ENCODE results near the gene EMC6.
"Not testable (repeated sequence)": the region's sequence is repeated elsewhere in the genome, so short reads cannot be mapped to it uniquely, and the experiment has no call there.

The EMC6 gene

DNA sequence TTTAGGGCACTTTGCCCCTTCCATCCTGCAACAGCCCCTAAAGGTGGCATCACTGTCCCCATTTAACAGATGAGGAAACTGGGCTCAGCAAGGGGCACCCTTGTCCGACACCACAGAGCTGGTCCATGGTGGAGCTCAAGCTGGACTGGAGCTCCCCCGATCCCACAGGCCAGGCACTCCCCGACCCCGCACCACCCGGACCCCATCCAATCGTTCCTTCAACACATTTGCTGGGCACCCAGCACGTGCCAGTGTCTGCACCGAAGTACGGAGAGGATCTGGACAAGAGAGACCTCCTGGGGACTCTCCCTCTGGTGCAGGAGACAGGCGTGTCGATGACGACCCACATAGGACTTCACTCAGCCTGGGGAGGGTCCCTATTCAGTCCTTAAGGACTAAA, 13.4 kb downstream of the EMC6 start:
- DNase-seq = peak; percentile 46

DNA sequence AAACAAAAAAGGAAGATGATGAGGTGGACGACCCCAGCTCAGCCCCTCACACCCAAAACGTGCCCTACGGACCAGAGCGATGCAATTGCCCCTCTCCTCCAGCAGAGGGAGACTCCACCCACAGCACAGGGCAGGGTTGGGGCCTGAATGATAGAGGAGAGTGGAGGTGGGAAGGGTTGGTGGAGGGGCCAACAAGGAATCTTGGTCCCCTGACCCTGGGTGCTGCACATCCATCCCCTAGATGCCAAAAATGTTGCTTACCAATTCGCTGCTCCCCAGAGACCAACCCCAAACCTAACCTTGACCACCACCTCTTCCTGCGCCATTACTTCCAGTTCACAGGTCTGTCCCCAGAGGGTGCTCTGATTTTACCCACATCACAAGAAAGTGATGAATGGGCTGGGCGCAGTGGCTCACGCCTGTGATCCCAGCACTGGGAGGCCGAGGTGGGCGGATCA, 14.5 kb downstream of the EMC6 start:
- DNase-seq = peak; percentile 72

DNA sequence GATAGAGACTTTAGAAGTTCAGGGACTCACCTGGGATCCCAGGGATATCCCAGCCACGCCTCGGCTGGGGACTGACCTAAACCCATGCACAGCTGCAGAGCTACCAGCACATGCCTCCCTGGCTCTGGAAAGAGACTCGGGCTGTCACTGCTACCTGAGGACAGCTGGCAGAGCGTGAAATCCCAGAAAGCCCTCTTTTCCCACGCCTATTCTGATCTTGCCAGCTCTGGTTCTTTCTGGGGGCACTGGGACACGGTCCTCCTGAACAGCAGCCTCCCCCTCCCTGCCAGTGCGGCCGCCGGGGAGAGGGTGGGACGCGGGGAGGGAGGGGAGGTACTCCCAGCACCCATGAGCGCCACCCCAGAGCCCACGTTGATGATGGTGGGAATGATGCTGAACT, 16.6 kb downstream of the EMC6 start:
- no peak for DNase-seq

DNA sequence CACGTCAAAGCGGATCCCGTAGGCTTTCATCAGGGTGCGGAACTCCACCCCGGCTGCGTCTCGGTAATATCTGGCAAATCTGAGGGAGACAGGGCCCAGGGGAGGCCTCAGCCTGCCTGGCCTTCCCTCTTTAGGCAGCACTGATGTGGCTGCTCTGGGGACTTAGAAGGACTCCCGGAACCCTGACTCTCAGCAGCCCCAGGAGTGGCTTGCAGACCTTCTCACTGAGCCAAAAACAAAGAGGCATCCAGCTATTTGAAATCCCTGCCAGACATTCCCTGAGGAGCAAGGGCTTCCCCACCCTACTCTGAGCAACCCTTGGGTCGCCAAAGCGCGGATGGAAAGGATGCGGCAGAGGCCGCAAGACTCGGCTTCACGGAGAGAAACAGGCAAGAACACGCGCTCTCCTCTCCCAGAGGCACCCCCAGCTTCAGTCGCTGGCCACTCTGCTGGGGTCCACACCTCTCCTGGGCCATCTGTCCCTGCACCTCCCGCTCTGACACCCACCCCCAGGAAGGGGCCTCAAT, 19.5 kb downstream of the EMC6 start:
- peak; percentile 60 for DNase-seq

DNA sequence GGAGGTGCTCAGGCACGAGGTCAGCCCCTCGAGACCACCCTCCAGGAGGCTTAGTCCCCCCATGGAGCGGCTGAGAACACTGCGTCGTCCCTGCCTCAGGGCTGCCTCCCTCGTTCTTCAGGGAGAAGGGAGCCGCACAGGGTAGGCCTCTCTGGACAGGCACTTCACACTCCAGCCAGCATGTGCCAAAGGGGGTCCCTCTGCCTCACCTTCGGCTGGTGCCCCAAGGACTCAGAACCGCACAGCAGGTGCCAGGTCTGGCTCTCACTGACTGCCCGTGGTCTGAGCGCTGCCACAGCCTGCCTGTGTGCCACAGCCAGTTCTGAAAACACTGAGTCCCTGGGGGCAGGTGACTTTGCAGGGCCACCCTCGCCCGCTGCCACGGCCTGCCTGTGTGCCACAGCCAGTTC, 20.2 kb downstream of the EMC6 start:
- no peak for DNase-seq

DNA sequence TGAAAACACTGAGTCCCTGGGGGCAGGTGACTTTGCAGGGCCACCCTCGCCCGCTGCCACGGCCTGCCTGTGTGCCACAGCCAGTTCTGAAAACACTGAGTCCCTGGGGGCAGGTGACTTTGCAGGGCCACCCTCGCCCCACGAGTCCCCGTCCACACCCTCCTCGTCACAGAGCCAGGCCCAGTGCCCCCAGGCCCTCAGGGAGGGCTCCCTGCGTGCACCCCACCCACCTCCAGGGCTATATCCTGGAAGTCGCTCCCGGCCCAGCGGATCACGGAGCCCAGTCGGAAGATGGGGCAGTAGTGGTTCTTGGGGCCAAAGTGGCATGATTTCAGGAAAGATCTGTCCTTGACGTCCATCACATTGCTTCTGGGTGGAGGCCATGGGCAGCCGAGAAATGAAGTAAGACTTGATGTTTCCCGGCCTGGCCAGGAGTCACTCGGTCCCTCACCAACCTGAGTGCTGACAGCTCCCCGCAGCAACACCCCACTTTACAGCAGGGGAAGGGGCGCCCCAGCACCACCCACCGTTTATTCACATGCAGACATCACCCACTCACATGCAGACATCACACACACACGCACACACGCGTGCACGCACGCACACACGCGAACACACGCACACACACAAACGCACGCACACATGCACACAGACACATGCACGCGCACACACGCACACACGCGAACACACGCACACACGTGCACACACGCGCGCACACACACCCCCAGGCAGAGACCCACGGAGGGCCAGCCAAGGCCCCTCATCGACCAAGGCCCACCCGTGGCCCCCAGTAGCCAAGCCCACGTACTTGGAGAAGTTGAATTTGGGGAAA, 20.9 kb downstream of the EMC6 start:
- no peak for DNase-seq

DNA sequence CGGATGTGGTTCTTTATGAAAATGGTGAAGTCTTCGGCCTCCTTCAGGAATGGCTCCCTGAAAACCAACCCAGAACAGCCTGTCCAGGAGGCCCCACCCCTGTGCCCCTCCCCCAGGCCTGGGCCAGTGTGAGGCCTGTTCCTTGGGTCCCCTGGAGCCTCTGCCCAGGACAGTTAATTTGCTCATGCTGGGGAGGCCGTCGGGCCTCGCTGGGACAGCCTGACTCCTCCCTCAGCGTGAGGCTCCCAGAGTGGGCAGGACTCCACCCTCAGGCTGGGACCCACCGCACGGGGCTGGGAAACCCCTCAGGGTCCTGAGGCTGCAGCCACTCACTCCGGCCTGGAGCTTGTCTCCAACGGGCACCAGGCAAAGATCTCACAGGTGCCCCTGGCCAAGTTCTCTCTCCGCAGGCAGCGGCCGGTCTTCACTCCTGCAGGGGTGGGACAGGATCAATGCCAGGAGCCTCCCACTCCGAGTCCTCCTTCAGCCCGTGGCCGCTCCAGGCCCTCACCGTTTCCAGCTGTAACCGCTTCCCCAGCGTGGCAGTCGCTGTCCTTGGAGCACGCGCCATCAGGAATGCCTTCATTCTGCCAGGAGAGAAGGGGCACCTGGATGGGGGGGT, 21.6 kb downstream of the EMC6 start:
- peak; percentile 62 for DNase-seq

DNA sequence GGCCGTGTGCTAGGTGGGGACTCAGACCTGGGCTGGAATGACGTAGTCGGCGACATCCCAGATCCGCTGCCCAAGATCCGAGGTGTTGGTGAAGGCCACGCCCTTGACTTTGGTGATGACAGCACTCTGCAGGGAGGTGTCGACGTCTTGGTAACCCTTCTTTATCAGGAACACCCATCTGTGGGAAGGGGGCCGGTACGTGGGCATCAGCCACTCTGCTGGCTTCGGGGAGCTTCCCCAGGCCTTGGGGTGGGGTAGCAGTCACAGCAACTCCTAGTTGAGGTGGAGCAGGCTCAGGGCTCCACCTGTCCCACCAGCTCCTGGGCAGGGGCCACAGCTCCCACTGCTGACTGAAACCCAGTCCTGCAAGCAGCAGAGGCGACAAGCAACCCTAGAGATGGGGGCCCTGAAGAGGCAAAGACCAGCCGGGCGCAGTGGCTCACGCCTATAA, 23.0 kb downstream of the EMC6 start:
- DNase-seq = peak; percentile 65

DNA sequence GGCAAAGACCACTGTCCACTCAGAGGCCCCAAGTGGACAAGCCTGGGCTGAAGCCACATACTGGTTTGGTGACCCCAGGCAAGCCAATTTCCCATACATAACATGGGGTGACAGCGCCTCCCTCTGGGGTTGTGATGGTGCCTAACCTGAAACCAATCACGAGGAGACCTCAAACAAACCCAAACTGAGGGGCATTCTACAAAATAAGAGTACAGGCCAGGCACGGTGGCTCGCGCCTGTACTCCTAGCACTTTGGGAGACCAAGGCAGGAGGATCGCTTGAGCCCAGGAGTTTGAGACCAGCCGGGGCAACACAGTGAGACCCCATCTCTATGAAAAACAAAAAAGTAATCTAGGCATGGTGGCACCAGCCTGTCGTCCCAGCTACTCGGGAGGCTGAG, 23.7 kb downstream of the EMC6 start:
- DNase-seq = no peak

DNA sequence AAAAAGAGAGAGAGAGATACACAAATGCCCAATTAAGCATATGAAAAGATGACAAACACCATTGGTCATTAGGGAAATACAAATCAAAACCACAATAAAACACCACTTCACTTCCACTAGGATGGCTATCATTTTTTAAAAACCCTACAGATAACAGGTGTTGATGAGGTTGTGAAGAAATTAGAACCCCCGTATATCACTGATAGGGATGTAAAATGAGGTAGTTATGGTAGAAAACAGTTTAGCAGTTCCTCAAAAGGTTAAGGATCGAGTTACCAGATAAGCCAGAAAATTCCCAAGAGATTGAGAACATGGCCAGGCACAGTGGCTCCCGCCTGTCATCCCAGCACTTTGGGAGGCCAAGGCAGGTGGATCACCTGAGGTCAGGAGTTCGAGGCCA, 24.5 kb downstream of the EMC6 start:
- no peak for DNase-seq

DNA sequence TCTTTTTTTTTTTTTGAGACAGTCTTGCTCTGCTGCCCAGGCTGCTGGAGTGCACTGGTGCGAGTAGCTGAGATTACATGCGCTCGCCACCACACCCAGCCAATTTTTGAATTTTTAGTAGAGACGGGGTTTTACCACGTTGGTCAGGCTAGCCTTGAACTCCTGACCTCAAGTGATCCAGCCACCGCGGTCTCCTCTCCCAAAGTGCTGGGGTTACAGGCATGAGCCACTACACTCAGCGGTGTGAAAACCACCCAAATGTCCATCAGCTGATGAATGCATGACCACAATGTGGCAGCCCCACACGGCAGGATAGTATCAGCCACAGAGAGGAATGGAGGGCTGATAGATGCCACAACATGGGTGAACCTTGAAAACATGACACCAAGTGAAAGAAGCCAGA, 25.2 kb downstream of the EMC6 start:
- DNase-seq = no peak

DNA sequence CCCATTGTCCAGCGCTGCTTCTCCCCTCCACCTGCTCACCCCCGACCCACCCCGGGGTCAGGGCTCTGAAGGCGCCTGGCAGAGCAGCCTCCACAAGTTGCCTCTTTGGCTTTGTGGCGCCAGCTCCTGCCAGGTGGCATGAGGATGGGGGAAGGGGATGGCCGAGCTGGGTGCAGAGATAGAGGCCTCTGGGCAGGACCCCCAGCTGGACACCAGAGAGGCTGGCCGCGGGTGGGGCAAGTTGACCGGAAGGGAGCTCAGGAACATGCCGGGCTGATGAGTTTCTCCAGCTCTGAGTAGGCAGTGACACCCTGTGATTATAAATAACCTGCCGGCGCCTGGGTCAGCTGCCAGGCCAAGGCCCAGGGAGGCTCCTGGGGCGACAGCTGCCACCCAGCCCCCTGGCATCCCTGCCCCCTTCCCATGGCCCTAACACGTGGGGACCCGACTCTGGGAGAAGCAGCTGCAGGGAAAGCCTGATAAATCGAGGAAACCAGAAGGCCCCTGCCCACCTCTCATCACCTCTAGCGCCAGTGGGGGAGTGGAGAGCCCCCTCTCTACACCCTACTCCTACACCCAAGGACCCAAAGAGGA, 26.6 kb downstream of the EMC6 start:
- peak; percentile 62 for DNase-seq

DNA sequence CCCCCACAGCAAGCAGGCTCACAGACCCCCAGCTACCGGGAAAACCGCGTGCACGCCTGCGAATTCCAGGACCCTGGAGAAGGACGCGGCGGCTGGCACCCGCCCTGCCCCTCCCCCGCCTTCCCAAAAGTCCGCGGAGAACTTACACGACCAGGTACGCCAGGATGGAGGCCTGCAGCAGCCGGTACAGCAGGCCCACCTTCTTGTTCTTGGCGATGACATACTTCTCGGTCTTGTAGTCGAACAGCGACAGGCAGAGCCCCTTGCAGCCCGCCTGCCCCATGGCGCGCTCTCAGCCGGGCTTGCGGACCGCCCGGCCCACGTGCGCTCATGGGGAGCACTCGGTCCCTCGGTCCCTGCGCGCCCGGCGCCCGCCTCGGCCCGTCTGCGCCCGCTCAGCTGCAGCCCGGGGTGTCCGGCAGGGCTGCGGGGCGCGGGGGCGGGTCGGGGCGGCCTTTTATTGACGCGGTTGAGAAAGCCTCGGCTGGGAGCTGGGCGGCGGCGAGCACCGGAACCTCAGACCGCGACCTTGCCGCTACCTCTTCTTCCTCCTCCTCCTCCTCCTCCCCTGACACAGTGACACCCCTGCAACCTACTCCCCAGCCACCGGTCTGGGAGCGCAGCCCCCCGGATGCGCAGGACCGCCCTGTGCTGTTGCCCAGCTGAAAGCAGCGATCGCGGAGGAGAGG, 27.3 kb downstream of the EMC6 start, which contains the start of gene P2RX5:
Gene P2RX5, minus strand, starts transcription at position 433 of the 689 bp plus-strand sequence. Its CDS starts 150 bp downstream, at position 283.
- DNase-seq = peak; percentile 87

DNA sequence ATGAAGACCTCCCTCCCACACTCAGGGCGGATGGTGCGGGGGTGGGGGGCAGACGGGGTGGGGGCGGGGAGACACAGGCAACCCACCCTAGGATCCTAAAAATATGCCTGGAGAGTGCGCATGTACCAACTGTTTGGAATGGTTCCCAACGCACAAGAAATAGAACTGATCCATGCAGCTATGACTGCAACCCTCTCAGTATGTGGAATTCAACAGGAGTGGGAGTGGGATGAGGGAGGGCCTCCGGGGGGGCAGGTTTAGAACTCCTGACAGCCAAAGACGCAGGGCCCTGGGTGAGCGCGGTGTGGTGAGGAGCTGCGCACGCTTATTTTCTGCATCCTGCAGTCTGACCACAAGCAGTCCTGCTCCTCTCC, 28.5 kb downstream of the EMC6 start:
- DNase-seq = no peak

DNA sequence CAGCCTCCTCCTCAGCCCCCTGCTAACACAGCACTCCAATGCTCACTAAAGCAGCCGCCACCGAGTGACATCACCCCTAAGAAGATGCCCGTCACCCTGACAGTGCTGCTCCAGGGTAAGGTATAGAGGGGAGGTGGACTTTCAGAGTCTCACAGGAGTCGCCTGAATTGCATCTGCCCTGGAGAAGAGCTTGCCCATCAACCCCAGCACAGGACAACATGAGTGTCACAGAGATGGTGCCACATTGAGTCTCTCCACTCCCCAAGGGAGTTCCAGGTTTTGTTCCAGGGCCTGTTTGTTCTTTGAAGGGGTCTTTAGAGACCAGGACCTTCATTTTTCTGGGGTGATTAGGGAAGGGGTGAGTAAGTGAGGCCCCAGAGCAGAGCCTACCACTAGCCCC, 29.5 kb downstream of the EMC6 start:
- no peak for DNase-seq

DNA sequence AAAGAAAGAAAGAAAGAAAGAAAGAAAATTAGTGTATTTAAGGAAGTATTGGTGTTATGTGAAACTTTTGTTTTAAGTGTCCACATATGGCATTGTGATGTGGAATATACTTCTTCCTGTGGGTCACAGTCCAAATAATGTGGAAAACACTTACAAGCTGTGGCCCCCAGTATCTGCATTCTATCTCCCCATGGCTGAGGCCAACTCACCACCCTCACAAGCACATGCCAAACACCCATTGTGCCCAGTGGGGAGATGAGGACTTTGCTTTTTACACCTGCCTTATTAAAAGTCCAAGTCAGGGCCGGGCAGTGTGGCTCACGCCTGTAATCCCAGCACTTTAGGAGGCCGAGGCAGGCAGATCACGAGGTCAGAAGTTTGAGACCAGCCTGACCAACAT, 31.3 kb downstream of the EMC6 start:
- DNase-seq = no peak

DNA sequence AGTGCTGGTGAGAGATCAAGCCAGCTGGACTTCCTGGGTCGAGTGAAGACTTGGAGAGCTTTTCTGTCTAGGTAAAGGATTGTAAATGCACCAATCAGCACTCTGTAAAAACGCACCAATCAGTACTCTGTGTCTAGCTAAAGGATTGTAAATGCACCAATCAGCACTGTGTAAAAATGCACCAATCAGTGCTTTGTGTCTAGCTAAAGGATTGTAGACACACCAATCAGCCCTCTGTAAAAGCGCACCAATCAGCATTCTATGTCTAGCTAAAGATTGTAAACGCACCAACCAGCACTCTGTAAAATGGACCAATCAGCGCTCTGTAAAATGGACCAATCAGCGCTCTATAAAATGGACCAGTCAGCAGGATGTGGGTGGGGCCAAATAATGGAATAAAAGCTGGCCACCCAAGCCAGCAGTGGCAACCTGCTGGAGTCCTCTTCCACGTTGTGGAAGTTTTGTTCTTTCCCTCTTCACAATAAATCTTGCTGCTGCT, 33.5 kb downstream of the EMC6 start:
- not testable (repeated sequence) for DNase-seq

DNA sequence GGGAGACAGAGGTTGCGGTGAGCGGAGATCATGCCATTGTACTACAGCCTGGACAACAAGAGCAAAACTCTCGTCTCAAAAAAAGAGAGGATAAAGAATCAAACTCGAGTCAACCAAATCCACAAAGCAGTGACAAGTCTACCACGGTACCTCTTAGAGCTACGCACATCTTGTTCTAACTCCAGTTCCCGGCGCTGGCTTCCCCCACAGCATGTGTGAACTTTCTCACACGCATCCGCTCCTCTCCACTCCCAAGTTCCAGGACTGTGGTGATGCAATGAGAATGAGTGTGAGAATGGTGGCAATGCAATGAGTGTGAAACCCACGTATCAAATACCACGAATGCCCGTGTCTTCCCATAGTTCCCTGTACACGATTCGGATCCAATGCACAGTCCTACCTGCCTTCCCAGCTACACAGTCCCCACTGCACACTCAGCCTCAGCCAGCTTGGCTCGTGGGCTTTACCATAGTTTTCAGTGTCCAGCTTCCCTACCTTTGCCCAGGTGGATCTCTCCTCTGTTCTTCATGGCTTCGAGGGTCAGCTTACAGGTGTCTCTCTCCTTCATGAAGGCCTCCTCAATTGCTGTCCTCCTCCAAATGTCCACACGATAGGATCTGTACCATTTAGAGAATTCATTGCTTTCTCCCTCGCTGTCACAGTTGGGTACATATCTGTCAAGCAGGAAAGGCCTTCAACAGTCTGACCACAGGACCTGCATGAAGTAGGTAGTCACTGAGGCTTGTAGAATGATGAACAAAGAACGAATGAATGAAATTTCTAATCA, 36.5 kb downstream of the EMC6 start:
- DNase-seq = no peak

DNA sequence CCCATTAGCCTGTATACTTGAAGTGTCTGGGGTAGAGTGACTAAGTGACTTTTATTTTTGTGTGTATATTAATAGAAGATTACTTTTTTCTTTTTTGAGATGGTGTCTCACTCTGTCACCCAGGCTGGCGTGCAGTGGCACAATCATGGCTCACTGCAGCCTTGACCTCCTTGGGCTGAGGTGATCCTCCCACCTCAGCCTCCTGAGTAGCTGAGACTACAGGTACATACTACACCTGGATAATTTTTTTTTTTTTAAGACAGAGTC, 37.0 kb downstream of the EMC6 start:
- not testable (repeated sequence) for DNase-seq

DNA sequence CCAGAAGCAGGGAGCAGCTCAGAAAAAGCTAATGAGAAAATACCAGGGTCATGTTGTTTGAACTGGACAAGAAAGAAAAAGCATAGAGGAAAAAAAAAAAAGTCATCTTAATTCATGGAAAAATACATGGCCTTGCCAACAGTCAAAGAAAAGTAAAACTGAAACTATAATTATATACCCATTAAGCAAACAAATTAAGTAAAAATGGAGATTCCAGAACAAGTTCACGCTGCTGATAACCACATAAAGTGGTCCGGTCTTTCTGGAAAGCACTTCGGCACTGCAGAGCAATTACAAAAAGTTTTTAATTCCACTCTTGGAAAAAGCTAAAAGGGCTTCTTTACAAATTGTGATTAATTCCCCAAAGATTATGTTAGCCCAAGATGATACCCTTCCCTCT, 39.8 kb downstream of the EMC6 start:
- DNase-seq = no peak

DNA sequence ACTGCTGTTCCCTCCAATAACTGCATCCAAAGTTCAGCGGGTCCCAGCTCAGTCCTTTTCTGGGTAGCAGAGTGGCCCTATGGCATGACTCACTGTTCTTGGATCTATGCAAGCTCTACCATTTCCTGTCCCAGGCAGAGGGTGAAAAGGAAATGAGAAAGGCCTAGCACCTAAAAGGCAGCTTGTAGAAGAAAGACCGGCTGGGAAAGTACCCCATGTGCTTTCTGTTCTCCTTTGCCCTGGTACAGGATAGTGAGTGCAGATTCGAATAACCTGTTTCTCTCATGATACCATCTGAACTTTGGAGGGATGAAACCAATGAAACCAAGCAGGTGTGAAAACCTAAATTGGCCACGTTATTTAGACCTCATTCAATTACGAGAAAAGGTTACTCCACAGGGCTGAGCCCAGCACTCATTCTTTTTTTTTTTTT, 42.4 kb downstream of the EMC6 start:
- no peak for DNase-seq

DNA sequence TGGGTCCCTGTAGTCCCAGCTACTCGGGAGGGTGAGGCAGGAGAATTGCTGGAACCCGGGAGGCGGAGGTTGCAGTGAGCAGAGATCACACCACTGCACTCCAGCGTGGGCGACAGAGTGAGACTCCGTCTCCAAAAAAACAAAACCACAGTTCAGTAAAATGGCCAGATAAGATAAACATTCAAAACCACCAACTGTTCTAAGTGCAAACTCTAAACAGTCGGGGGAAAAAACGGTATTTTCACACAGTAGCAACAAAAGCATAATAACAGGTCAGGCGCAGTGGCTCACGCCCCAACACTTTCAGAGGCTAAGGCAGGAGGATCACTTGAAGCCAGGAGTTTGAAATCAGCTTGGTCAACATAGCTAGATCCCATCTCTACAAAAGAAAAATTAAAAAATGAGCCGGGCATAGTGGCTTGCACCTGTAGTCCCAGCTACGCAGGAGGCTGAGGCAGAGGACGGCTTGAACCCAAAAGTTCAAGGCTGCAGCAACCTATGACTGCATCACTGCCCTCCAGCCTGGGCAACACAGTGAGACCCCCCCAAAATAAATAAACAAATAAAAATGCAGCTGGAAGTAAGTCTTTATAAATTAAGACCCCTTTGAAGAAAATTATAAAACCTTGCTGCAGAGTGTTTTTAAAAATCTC, 44.3 kb downstream of the EMC6 start:
- no peak for DNase-seq

Measured in islet precursor cell (in vitro differentiated cells).